Osteoblast (primary cell): ENCODE data around the gene FERD3L. TPM values are rescaled to one million over a fixed set of nuclear protein-coding genes. Genes with fewer than 3 reads are reported as not detected.

Experiments
- DNase-seq: peaks from one replicate; pipeline ENCODE4 v3.0.0; 2011; ENCODE audit warnings: low spot score, mixed read lengths; ENCODE audit not compliant: insufficient read length; ENCODE audit errors: missing footprints
- H2AFZ ChIP-seq: 2 replicates; pipeline ENCODE4 v1.6.0; 2011; ENCODE audit warnings: mild to moderate bottlenecking, low read length
- H3K27ac ChIP-seq: 2 replicates; pipeline ENCODE4 v1.5.1; 2011; ENCODE audit warnings: mild to moderate bottlenecking, low read depth, low read length, moderate library complexity
- H3K27me3 ChIP-seq: 2 replicates; pipeline ENCODE4 v1.6.0; 2012; ENCODE audit warnings: mild to moderate bottlenecking, control low read depth, inconsistent platforms, low read length, moderate library complexity; ENCODE audit not compliant: insufficient read depth
- H3K36me3 ChIP-seq: 2 replicates; pipeline ENCODE4 v1.5.1; 2011; ENCODE audit warnings: mild to moderate bottlenecking, low read length, control low read depth, moderate library complexity; ENCODE audit not compliant: insufficient read depth
- H3K4me1 ChIP-seq: 2 replicates; pipeline ENCODE4 v1.5.1; 2011; ENCODE audit warnings: mild to moderate bottlenecking, low read length, control low read depth, moderate library complexity; ENCODE audit not compliant: insufficient read depth
- H3K4me2 ChIP-seq: 2 replicates; pipeline ENCODE4 v1.6.0; 2011; ENCODE audit warnings: mild to moderate bottlenecking, low read length; ENCODE audit not compliant: insufficient read depth
- H3K4me3 ChIP-seq: fragments of 200-600 bp; sonication (generic); 3 replicates; pipeline ENCODE4 v1.5.1; 2012; ENCODE audit warnings: mild to moderate bottlenecking, low read length, inconsistent platforms; ENCODE audit not compliant: insufficient read depth
- H3K79me2 ChIP-seq: 2 replicates; pipeline ENCODE4 v1.6.0; 2012; ENCODE audit warnings: mild to moderate bottlenecking, low read length, control low read depth, inconsistent platforms; ENCODE audit not compliant: insufficient read depth
- H3K9me3 ChIP-seq: 2 replicates; pipeline ENCODE4 v1.5.1; 2011; ENCODE audit warnings: low read depth, low read length, control low read depth
- H4K20me1 ChIP-seq: 2 replicates; pipeline ENCODE4 v1.6.0; 2012; ENCODE audit warnings: mild to moderate bottlenecking, low read length, control low read depth; ENCODE audit not compliant: insufficient read depth
- CTCF ChIP-seq: IDR thresholded peaks from 2 replicates; pipeline ENCODE4 v1.5.1; 2011; ENCODE audit warnings: mild to moderate bottlenecking, low read depth, low read length, moderate library complexity; ENCODE audit errors: extremely low read depth
- total RNA-seq: library from RNA; depleted of rRNA; stranded (reverse); fragments of >200 nt; gene quantifications from 2 replicates; pipeline ENCODE4 v1.2.3, GENCODE V29; 2012

The FERD3L gene
- total RNA-seq, 1 donor, result not detected

- peak; percentile 55 for DNase-seq
- Histone ChIP-seq H3K79me2 (peaks cover 25% of the 10 kb centered on the region), H3K27me3 (no peaks in the 10 kb centered on the region), H2AFZ (peak overlapping the region; percentile 85), H3K9me3 (no peaks in the 10 kb centered on the region), H3K4me3 (peak overlapping the region; percentile 74), H4K20me1 (no peaks in the 10 kb centered on the region), H3K4me1 (peaks cover 26% of the 10 kb centered on the region), H3K4me2 (peak overlapping the region; percentile 96), H3K36me3 (no peaks in the 10 kb centered on the region), H3K27ac (peak overlapping the region; percentile 88)
- TF ChIP-seq CTCF, result no peak
Observed at GRCh38 chr7:19106241-19107080, 38.8 kb downstream of the FERD3L start.

- H3K27ac ChIP-seq, result no peak overlapping the region
- H3K79me2 ChIP-seq, result peaks cover 18% of the 10 kb centered on the region
- H4K20me1 ChIP-seq, result no peaks in the 10 kb centered on the region
- no peaks in the 10 kb centered on the region for H3K9me3 ChIP-seq
- DNase-seq, result no peak
- no peak for TF ChIP-seq CTCF
- H3K4me3 ChIP-seq, result peak overlapping the region; percentile 74
- peaks cover 26% of the 10 kb centered on the region for H3K4me1 ChIP-seq
- H2AFZ ChIP-seq, result peak overlapping the region; percentile 85
- H3K36me3 ChIP-seq, result no peaks in the 10 kb centered on the region
- no peaks in the 10 kb centered on the region for H3K27me3 ChIP-seq
- H3K4me2 ChIP-seq, result peak overlapping the region; percentile 96
Observed at GRCh38 chr7:19105546-19105945, 39.7 kb downstream of the FERD3L start.

- Histone ChIP-seq H3K36me3 (no peaks in the 10 kb centered on the region), H3K4me1 (peaks cover 26% of the 10 kb centered on the region), H3K27me3 (no peaks in the 10 kb centered on the region), H4K20me1 (no peaks in the 10 kb centered on the region), H3K9me3 (no peaks in the 10 kb centered on the region), H3K27ac (no peak overlapping the region), H2AFZ (no peak overlapping the region), H3K4me2 (no peak overlapping the region), H3K79me2 (peaks cover 11% of the 10 kb centered on the region), H3K4me3 (no peak overlapping the region)
- DNase-seq, result no peak
- no peak for TF ChIP-seq CTCF
Observed at GRCh38 chr7:19104811-19105210, 40.4 kb downstream of the FERD3L start.

GRCh38 chr7:19102884-19103283 lies 42.3 kb downstream of the FERD3L start:
- Histone ChIP-seq H3K4me1 (peaks cover 17% of the 10 kb centered on the region), H2AFZ (no peak overlapping the region), H4K20me1 (no peaks in the 10 kb centered on the region), H3K9me3 (no peaks in the 10 kb centered on the region), H3K36me3 (no peaks in the 10 kb centered on the region), H3K27me3 (no peaks in the 10 kb centered on the region), H3K79me2 (peaks cover 11% of the 10 kb centered on the region), H3K4me3 (no peak overlapping the region), H3K4me2 (no peak overlapping the region), H3K27ac (no peak overlapping the region)
- DNase-seq, result peak; percentile 22
- TF ChIP-seq CTCF, result no peak
